GM15510 (cell line): Measurements from ENCODE around the gene AOPEP.

ENCODE experiments used
- POLR2A ChIP-seq: IDR thresholded peaks from 3 replicates; pipeline ENCODE4 v1.6.1; 2011; ENCODE audit warnings: borderline replicate concordance; ENCODE audit not compliant: insufficient read length; ENCODE audit errors: extremely low read depth

Gene AOPEP

DNA sequence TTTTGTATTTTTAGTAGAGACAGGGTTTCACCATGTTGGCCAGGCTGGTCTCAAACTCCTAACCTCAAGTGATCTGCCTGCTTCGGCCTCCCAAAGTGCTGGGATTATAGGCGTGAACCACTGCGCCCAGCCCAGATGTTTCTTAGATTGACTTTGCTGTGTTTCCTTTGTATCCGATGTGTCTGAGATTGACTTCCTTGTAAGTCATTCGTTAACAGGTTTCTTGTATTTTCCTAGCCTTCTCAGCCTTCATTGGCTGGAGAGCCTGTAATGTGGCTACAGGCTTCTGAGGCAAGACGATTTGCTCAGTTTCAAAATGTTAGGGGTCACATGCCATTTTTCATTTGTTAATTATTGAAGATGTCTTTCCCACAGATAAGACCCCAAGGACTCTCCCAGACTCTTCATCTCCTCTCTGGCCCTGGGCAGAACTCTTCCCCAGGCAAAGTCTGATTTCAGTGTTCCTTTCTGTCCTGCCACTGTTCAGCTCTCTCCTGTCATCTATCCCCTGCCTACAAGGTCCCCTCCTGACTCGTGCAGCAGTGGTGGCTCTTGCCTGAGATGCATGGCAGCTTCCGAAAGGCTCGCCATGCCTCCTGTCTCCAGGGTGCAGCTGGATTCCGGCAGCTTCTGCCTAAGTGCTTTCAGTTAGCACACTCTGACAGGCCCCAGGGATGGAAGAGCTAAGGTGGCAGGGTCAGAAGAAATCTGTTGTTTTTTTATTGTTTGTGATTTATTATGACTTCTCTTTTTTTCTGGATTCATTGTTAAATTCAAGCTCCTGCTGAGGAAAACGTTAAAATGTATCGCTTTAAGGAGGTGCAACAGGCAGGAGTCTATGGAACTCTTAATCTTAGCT, 206.4 kb downstream of the AOPEP start:
- no peak for TF ChIP-seq POLR2A

DNA sequence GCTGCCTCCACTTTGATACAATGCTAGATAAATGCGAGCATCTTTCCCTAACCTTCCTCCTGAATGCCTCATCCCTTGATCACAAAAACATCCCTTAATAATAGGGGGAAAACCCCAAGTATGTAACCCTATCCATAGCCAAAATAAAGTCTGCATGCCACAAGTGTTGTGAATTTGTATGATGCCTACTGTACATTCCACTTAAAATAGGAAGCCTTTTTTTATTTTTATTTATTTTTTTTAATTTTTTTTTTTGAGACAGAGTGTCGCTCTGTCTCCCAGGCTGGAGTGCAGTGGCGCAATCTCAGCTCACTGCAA, 207.0 kb downstream of the AOPEP start:
- TF ChIP-seq POLR2A, result no peak

DNA sequence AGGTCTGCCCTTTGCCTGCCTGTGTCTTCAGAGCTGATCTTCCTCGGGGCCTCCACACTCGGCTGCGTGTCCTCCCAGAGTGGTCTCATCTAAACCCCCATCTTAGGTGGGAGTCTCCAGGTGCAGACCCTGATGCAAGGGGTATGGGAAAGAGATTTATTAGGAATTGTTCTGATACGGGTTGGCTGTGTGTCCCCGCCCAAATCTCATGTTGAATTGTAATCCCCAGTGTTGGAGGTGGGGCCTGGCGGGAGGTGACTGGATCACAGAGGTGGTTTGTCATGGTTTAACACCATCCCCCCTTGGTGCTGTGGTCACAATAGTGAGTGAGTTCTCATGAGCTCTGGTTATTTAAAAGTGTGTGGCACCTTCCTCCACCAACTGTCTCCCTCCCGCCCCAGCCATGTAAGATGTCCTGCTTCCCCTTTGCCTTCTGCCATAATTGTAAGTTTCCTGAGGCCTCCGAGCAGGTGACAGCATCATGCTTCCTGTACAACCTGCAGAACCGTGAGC, 208.4 kb downstream of the AOPEP start:
- no peak for TF ChIP-seq POLR2A

DNA sequence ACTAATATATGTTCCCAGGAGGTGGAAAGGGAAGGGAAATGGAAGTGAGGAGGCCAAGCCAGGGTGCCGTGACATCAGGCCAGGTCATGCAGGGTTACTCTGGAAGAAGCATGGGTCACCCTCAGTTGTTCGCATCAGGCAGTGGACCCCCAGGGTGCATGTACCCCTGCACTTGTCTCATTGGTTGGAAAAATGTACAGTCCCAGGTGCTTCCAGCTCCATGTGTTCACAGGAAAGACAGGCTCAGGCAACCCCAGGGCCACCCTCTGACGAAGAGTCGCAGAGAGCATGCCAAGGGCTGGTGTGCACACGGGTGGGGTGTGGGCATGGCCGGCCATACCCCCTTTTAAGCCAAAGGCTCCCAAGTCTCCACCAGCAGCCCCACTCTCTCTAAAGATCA, 208.9 kb downstream of the AOPEP start:
- no peak for TF ChIP-seq POLR2A

DNA sequence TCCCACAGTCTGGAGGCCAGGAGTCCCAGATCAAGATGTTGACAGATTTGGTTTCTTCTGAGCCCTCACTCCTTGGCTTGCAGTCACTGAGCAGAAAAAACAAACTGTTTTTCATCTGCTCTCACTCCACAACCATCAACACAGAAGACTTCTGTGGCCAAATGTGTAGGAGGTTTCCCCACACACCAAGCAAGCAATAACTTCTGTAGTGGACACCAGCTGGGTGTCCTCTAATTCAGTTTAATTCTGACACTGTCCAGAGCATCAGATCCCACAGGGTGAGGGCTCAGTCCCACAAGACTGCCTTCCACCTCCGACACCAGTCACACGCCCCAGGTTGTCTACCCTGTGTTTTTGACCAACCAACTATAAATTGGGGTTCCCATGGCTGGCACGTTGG, 209.9 kb downstream of the AOPEP start:
- no peak for TF ChIP-seq POLR2A

DNA sequence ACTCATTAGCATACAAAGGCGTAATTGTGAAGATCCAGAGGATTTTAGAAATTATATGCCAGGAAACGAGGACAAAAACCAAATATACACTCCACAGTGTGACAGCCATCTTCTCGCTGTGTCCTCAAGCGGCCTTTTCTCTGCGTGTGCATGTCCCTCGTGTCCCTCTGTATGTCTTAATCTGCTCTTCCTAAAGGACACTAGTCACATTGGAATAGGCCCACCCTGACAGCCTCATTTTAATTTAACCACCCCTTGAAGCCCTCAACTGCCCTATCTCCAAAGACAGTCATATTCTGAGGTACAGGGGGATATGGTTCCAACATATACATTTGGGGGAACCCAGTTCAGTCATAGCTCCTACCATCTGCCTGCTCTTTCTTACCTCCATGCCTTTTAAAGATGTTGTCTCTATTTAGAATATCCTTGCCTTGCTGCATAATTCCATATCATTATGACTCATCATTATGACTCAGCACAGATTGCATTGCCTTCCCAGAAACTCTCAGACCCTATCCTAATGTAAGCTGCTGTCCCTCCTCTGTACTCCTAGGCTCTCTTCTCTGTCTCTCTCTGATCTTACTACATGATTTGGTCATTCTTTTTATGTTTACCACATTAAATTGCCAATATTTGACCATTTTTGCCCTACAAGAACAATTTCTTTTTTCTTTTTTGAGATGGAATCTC, 210.9 kb downstream of the AOPEP start:
- no peak for TF ChIP-seq POLR2A

DNA sequence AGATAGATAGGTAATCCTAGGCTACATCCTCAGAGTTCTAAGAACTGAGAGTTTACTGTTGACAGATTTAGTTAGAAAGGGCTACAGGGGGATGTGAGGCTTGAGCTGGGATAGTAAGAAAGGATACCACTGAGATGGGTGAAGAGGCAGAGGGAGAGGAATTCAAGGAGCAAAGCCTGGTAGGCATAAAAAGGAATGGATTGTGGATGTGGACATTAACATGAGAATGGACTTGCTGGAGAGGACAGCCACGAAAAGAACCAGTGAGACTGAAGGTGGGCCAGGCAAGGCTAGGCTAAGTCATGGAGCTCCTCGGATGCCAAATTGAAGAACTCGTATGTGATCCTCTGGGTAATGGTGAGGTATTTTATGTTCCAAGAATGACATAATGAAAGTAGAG, 211.9 kb downstream of the AOPEP start:
- no peak for TF ChIP-seq POLR2A

DNA sequence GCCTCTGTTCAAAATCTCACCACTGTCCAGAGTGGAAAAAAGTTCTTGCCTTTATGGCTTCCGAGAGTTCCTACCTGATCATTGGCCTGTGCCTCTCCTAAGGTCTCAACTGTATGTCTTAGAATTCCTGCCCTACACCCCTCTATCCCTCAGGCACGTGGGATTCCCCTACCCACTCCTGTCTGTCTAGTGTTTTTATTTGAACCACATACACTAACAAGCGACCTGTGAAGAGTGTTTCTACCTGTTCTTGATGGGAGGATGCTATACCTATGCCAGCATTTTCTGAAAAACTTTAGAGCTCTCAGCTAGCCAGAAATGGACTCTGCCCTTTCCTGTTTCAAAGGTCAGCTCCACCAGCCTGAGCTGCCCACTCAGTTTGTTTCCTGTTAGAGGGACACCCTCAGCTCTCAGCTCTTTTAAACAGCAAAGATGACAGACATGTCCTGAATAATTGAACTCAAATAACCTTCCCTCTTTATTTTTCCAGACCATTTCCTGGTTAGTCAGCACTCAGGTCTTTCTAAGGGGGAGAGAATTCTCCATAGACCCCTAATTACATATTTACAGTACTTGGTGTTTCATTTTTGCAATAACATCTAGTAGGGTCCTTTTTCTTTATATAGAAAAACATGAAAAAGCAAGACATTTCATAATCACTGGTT, 214.8 kb downstream of the AOPEP start:
- TF ChIP-seq POLR2A, result no peak

DNA sequence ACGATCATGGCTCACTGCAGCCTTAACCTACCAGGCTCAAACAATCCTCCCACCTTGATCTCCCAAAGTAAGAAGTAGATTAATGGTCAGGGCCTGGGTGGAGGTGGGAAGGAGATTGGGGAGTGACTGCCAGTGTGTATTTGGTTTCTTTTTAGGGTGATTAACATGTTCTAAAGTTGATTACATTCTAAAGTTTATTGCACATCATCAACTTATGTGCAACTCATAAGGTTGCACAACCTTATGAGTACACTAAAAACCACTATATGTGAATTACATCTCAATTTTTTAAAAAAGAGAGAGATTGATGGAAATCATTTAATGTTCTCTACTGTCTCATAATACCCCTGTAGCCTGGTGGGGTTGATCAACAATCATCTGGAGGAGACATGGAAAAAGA, 218.1 kb downstream of the AOPEP start:
- no peak for TF ChIP-seq POLR2A

DNA sequence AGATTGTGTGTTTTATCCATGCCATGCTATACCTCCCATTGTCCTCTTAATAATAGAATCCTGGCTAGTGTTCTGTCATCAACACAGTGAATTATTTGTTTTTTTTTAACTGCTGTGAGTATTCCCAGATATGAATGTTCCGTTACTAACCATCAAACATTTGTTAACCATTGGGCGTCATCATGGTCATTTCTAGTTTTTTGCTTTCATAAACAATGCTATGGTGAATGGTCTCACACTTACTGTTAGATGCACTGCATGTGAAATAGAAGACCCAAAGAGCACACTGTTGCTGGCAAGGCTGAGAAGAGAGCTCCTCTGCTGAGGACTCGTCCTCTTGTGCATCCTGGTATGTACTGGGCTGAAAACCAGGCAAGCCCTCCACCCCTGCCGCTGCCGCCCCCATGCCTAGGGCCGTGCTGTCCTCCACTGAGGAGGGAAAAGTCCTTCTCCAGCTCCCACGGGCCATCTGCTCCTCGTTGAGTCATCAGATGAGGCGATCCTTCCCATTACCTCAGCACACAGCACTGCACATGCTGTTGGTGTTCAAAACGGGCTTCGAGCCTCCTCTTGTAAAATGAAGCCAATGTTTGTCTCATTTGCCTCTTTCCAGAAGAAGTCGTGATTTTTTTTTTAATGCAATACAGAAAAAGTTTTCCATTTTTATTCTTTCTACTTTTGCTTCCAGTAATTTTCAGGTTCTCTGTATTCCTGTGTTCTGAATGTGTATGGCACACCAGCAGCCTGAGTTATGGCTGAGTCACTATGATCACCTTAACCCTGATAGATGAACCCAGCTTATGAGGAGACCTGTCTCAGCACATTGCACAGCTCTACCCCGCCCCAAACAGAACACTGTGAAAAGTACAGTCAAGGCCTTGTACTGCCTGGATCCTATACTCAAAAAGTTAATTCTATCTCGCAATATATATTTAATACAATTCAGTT, 219.0 kb downstream of the AOPEP start:
- no peak for TF ChIP-seq POLR2A

DNA sequence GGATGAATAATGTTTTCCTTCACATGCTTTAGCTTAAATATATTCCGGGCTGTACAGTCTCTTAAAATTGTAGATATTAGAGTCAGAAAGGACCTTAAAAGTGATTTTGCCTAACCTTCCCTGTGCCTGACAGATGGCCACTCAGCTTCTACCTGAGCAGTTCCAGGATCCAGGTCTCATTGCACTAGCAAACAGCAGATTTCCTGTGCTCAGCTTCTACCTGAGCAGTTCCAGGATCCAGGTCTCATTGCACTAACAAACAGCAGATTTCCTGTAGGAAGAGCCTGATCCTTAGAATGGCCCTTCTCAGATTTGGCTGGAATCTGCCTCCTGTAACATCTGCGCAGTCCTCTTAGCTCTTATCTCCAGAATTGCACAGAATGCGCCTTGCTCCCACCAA, 219.8 kb downstream of the AOPEP start:
- no peak for TF ChIP-seq POLR2A

DNA sequence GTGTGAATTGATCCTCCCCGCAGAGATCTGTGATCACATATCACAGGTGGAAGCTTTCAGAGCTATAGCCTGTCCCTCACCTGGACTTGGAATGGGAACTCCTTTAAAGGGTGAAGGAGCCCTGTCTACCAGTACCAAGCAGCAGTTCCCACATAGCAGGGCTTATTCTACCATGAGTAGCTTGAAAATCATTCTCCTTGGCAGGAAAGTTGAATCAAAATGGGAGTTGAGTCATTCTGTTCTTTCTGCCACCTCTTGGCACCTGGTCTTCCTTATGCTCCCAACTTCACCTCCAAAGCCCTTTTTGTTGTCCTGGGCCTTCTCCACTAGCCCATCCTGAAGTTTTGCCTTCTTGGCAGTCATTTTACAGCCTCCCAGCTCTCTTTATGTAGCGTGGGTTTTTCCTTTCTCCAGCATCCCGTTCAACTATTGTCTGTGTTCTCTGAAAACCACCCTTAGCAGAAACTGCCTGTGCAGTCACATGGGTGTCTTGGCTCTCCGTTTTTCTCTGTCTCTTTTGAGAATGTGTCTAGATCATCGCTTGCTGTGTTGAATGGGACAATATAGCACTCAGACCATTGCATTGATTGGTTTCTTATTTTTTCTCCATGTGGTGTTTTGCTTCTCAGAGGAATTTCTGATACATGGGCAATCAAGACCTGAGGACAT, 222.2 kb downstream of the AOPEP start:
- TF ChIP-seq POLR2A, result no peak

DNA sequence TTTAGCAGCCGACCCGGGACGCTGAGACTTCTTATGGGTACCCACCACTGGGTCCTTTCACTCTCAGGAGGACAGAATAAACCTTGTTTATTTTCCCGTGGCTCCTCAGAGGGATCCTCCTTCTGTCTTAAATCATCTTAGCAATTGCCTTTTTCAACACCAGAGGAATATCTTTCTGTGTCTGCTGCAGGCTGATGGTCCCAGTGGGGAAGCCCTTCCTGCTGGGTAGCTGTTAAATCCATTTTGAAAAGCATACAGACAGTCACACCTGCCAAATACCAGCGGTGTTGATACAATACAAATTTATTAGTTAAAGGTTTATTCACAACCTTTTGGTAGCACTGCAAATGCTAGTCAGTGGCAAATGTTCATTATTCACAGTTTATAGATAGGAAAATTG, 222.9 kb downstream of the AOPEP start:
- TF ChIP-seq POLR2A, result no peak

DNA sequence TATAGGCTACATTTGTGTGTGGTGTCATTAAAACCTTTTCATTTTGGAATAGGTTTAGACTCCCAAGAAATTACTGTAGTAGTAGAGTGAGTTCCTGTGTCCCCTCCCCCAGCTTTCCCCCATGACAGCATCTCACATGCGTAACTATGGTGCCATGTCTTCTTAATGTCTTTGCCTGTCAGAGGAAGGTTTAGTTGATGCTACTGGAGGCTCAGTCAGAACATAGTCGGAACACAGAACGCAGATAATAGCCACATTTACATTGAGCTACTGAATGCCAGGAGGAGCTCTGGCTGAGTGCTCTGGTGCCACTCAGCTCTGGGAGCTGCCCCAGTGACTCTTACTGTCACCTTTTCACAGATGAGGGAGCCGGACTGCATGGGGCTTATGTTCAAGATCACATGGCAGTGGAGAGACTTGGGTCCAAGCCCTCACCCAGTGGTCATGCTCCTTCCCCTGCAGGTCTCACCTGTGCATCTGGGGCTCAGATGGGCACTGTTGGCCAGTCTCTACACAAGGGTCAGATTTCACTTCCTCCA, 223.6 kb downstream of the AOPEP start:
- no peak for TF ChIP-seq POLR2A
